ENCODE measurements around the gene TMEM229B. TPM values are rescaled to one million over a fixed set of nuclear protein-coding genes. Genes with fewer than 3 reads are reported as not detected.

Gene TMEM229B
- 1.2 and 2.0 TPM in 2 replicates for polyA plus RNA-seq

GRCh38 chr14:67487937-67488893, at the start of gene TMEM229B:
Gene TMEM229B (minus strand): TSS chr14:67488721. CDS start chr14:67473923, 14,798 bp downstream.

GRCh38 chr14:67532998-67533753, 44.7 kb upstream of the TMEM229B start, which contains the start of gene PLEKHH1:
Gene PLEKHH1 (plus strand): TSS chr14:67533290. CDS start chr14:67541868, 8,578 bp downstream.

Other genes with a start within 250 kb of the TMEM229B start
- gene PALS1, start 247.3 kb downstream of the TMEM229B start, polyA plus RNA-seq, result 12.0 and 12.4 TPM in 2 replicates
- 475 and 827 TPM in 2 replicates for gene ATP6V1D, start 128.9 kb downstream of the TMEM229B start, polyA plus RNA-seq
- gene EIF2S1, start 128.4 kb downstream of the TMEM229B start, polyA plus RNA-seq, result 203 and 226 TPM in 2 replicates
- not detected in 2 replicates for gene PLEK2, start 76.6 kb downstream of the TMEM229B start, polyA plus RNA-seq
- gene PLEKHH1, start 44.6 kb upstream of the TMEM229B start, polyA plus RNA-seq, result 3.3 and 4.6 TPM in 2 replicates
- 56.1 and 69.2 TPM in 2 replicates for gene PIGH, start 111.5 kb upstream of the TMEM229B start, polyA plus RNA-seq
- gene ARG2, start 131.2 kb upstream of the TMEM229B start, polyA plus RNA-seq, result 40.1 and 51.2 TPM in 2 replicates
- gene VTI1B, start 185.9 kb upstream of the TMEM229B start, polyA plus RNA-seq, result 28.1 and 35.9 TPM in 2 replicates
- gene RDH11, start 207.0 kb upstream of the TMEM229B start, polyA plus RNA-seq, result 71.4 and 106 TPM in 2 replicates
- gene RDH12, start 213.2 kb upstream of the TMEM229B start, polyA plus RNA-seq, result 17.1 and 21.6 TPM in 2 replicates

Data from Purkinje cell (primary cell).